Body of pancreas (tissue), 4 donors: ENCODE measurements around the gene GAMT. TPM values are rescaled to one million over a fixed set of nuclear protein-coding genes. Genes with fewer than 3 reads are reported as not detected.
"Not testable (repeated sequence)": the region's sequence is repeated elsewhere in the genome, so short reads cannot be mapped to it uniquely, and the experiment has no call there.

Source experiments
- ATAC-seq: fragments of 150-250 bp; one replicate; pipeline ENCODE4 v1.9.1; 2016
- DNase-seq, 4 donors: peaks; one replicate each; pipeline ENCODE4 v3.0.0-alpha.2; 2019
- H3K27ac ChIP-seq, 4 donors: fragments of 200-600 bp; sonication (generic); 1 replicate in 3 of 4; 2 replicates in 1 of 4; pipeline versions ENCODE4 v1.5.1 to v1.6.1; 2016 to 2019; ENCODE audit warnings: mild to moderate bottlenecking in 1 of 4, mixed read lengths in 1 of 4, moderate library complexity in 1 of 4
- H3K27me3 ChIP-seq, 2 donors: fragments of 200-600 bp; sonication (generic); one replicate each; pipeline ENCODE4 v1.6.0; 2016; ENCODE audit warnings: mild to moderate bottlenecking in 1 of 2
- H3K36me3 ChIP-seq, 2 donors: fragments of 200-600 bp; sonication (generic); replicated peaks in 1 of 2; 2 replicates each; pipeline ENCODE4 v1.5.1; 2016; ENCODE audit warnings: low read depth in 2 of 2; ENCODE audit not compliant: insufficient read depth in 1 of 2
- H3K4me1 ChIP-seq: fragments of 200-600 bp; sonication (generic); one replicate; pipeline ENCODE4 v1.6.0; 2016
- H3K4me3 ChIP-seq, 2 donors: fragments of 200-600 bp; sonication (generic); 1 replicate in 1 of 2; 2 replicates in 1 of 2; pipeline ENCODE4 v1.5.1; 2016 to 2019
- H3K9me3 ChIP-seq, 3 donors: fragments of 200-600 bp; sonication (generic); 1 replicate in 2 of 3; 2 replicates in 1 of 3; pipeline ENCODE4 v1.5.1; 2016
- CTCF ChIP-seq, 7 experiments: fragments of 450-650 bp in 4 of 7; fragments of 200-600 bp in 3 of 7; sonication (generic) in 3 of 7; IDR thresholded peaks; one replicate each; pipeline ENCODE4 v1.5.1; 2016 to 2019; ENCODE audit warnings: antibody characterized with exemption in 7 of 7
- POLR2A ChIP-seq, 3 donors: fragments of 450-650 bp; IDR thresholded peaks; one replicate each; pipeline ENCODE4 v1.6.1; 2016; ENCODE audit warnings: antibody characterized with exemption in 3 of 3, mild to moderate bottlenecking in 2 of 3
- WGBS, 2 donors: methylation state at CpG; one replicate each; pipeline ENCODE4 v1.1.5; 2017; 5-methylcytosine and 5-hydroxymethylcytosine counted together
- intact Hi-C: fragments of 100-400 bp; cut with DNase I; formaldehyde crosslinking; loops from one replicate; pipeline ENCODE4 v1.15.1; 2023
- total RNA-seq, 2 donors: library from RNA; depleted of rRNA; stranded (reverse); fragments of >200 nt; gene quantifications; one replicate each; pipeline ENCODE4 v1.1.0, GENCODE V29; 2016

The GAMT gene
- total RNA-seq, 2 donors from 2014 or later, result 70.2 to 129 TPM

GRCh38 chr19:1441022-1441426 lies 39.7 kb upstream of the GAMT start:
- DNase-seq (no peak), ATAC-seq (no peak)
- 92 to 95% methylated on average over 5 to 9 of the region's 9 CpGs for WGBS, 2 donors
- Histone ChIP-seq H3K9me3 (no peaks in the 10 kb centered on the region), H3K27me3 (peaks cover 0 to 8% of the 10 kb centered on the region in 2 donors), H3K4me3 (no peak overlapping the region), H3K27ac (no peak overlapping the region), H3K36me3 (peaks cover 0 to 15% of the 10 kb centered on the region in 2 donors), H3K4me1 (peaks cover 41% of the 10 kb centered on the region)
- TF ChIP-seq POLR2A (IDR thresholded peaks at IDR 0.05), result no peak
- intact Hi-C loops, result no loop called here

DNA sequence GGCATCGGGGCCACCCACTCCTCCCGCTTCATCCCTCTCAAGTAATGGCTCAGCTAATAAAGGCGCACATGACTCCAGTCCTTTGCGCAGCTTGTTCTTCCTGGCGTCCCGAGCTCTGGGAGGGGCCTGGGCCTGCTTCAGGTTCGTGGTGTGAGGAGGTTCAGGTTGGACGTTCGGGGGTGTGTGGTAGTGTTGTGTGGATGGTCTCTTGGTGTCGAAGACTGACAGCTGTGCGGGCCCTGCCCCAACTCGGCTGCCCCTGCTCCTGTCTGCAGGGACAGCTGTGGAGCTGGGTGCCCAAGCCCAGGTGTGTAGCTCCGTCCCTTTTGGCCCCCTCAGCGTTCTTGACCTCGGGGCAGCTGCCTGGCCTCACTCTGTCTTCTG lies 39.1 kb upstream of the GAMT start:
- TF ChIP-seq POLR2A (IDR thresholded peaks at IDR 0.05), result no peak
- TF ChIP-seq CTCF (IDR thresholded peaks at IDR 0.05), result no peak
- no peak overlapping the region for H3K4me3 ChIP-seq
- peaks cover 35% of the 10 kb centered on the region for H3K4me1 ChIP-seq
- intact Hi-C loops, result no loop called here
- peaks cover 0 to 15% of the 10 kb centered on the region in 2 donors for H3K36me3 ChIP-seq
- no peak for ATAC-seq
- H3K27ac ChIP-seq, result no peak overlapping the region
- WGBS, 2 donors, result 80 to 83% methylated on average over 3 to 15 of the region's 15 CpGs
- H3K9me3 ChIP-seq, result no peaks in the 10 kb centered on the region
- DNase-seq, result no peak
- peaks cover 0 to 2% of the 10 kb centered on the region in 2 donors for H3K27me3 ChIP-seq

DNA sequence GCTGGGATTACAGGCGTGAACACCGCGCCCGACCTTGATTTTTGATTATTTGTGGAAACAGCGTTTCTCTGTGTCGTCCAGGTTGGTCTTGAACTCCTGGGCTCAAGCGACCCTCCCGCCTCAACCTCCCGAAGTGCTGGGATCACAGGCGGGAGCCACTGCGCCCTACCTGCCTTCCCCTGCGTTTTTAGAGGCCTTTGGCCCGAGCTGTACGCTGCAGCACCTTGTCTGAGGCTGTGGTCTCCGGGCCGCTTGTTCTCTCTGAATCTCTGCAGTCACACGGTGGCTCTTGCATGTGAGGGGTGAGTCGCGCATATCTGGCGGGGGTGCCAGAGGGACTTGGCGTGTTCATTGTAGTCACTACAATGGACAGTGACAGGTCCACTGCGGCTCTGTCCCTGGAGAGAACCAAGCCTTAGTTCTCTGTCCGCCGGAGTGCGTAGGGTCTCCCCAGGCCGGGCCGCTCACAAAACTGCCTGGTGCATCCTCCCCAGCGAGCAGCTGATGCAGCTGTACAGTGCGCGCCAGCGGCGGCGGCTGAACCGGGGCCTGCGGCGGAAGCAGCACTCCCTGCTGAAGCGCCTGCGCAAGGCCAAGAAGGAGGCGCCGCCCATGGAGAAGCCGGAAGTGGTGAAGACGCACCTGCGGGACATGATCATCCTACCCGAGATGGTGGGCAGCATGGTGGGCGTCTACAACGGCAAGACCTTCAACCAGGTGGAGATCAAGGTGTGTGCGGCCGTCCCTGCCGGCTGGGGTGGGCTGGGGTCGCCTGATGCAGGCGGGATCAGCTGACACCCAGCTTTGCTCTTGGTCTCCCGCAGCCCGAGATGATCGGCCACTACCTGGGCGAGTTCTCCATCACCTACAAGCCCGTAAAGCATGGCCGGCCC lies 38.4 kb upstream of the GAMT start:
- H3K9me3 ChIP-seq, DNase-seq, H3K27ac ChIP-seq, H3K27me3 ChIP-seq, ATAC-seq, intact Hi-C loops: not testable (repeated sequence)
- peaks cover 28% of the 10 kb centered on the region for H3K4me1 ChIP-seq
- peak overlapping the region; percentile 90 to 98 for H3K4me3 ChIP-seq
- WGBS, 2 donors, result 51 to 62% methylated on average over 17 to 40 of the region's 57 CpGs
- H3K36me3 ChIP-seq, result peaks cover 0 to 17% of the 10 kb centered on the region in 2 donors

- H3K27ac ChIP-seq, result peak overlapping the region; percentile 79 to 95 (median 90)
- 1 to 2% methylated on average over 10 to 26 of the region's 26 CpGs for whole genome bisulfite sequencing, 2 donors
- DNase-seq, result no peak
- intact Hi-C loops, result no loop called here
- TF ChIP-seq POLR2A (IDR thresholded peaks at IDR 0.05), result no peak
- no peak for TF ChIP-seq CTCF (IDR thresholded peaks at IDR 0.05)
- no peaks in the 10 kb centered on the region for H3K9me3 ChIP-seq
- H3K27me3 ChIP-seq, result no peaks in the 10 kb centered on the region
- H3K36me3 ChIP-seq, result peaks cover 6 to 20% of the 10 kb centered on the region in 2 donors
- peaks cover 27% of the 10 kb centered on the region for H3K4me1 ChIP-seq
- ATAC-seq, result no peak
- peak overlapping the region; percentile 90 to 98 for H3K4me3 ChIP-seq
These were observed 37.6 kb upstream of the GAMT start for GRCh38 chr19:1438933-1439354.

DNA sequence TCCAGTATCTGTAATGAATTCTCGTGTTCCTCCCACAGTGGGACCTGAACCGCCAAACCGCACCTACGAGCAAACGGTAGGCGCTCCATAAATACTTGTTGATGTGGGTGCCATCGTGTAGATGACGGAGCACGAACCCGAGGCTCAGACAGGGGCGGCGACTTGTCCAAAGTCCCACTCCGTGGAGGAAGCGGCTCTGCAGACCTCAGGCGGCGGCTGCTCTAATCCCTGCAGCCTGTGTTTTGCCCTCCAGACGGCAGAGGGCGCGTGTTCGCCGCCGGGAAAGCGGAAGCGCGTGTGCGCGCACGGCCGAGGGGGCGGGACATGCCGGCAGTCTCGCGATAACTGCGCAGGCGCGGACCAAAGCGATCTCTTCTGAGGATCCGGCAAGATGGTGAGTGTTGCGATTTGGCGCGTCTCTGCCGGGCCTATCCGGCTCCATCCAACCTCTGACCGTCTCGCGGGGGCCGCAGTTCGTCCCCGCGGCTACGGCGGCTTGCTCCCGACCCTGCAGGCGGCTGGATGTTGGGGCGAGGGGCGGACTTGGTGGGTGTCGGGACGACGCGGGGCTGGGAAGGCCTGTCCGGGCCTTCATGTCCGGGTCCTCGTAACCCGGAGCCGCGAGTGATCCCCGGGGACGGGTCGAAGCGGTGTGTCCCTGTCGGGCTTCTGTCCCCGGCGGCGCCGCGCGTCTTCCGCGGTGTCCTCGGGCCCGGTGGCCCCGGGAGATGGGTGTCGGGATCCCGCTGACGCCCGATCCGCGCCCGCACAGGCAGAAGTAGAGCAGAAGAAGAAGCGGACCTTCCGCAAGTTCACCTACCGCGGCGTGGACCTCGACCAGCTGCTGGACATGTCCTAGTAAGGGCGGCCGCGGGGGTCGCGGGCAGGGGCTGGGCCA lies 36.9 kb upstream of the GAMT start, which contains the start of gene RPS15:
Gene RPS15, plus strand, starts transcription at position 362 of the 898 bp plus-strand sequence. Its CDS starts 30 bp downstream, at position 392.
- WGBS, 2 donors, result 1 to 22% methylated on average over 5 to 86 of the region's 100 CpGs
- Histone ChIP-seq H3K4me3 (peak within 1 kb of the TSS; percentile 90 to 98), H3K36me3 (peaks cover 7 to 20% of the 10 kb centered on the region in 2 donors), H3K27ac (peak within 1 kb of the TSS; percentile 79 to 95 (median 90)), H3K4me1 (peaks cover 27% of the 10 kb centered on the region), H3K27me3 (no peaks in the 10 kb centered on the region), H3K9me3 (no peaks in the 10 kb centered on the region)
- intact Hi-C loops, result no loop called here
- peak; percentile 95 to 97 (median 96) for DNase-seq
- TF ChIP-seq POLR2A (IDR thresholded peaks at IDR 0.05) (peak; percentile 82 to 94 (median 94)), CTCF (IDR thresholded peaks at IDR 0.05) (peak; percentile 92 to 99 (median 96))
- peak; percentile 95 for ATAC-seq
